GM23248 (cell line): ENCODE results near the gene RSKR.

ENCODE experiments used
- EZH2 ChIP-seq: fragments of 200-600 bp; sonication (generic); IDR thresholded peaks from 2 replicates; pipeline ENCODE4 v1.6.1; 2018; ENCODE audit warnings: antibody characterized with exemption, mild to moderate bottlenecking; ENCODE audit not compliant: insufficient read depth, poor library complexity, severe bottlenecking
- EZH2phosphoT487 ChIP-seq: fragments of 200-600 bp; sonication (generic); IDR thresholded peaks from 2 replicates; pipeline ENCODE4 v1.6.1; 2018; ENCODE audit warnings: antibody characterized with exemption, moderate library complexity, mild to moderate bottlenecking, low read depth; ENCODE audit not compliant: insufficient read depth

DNA sequence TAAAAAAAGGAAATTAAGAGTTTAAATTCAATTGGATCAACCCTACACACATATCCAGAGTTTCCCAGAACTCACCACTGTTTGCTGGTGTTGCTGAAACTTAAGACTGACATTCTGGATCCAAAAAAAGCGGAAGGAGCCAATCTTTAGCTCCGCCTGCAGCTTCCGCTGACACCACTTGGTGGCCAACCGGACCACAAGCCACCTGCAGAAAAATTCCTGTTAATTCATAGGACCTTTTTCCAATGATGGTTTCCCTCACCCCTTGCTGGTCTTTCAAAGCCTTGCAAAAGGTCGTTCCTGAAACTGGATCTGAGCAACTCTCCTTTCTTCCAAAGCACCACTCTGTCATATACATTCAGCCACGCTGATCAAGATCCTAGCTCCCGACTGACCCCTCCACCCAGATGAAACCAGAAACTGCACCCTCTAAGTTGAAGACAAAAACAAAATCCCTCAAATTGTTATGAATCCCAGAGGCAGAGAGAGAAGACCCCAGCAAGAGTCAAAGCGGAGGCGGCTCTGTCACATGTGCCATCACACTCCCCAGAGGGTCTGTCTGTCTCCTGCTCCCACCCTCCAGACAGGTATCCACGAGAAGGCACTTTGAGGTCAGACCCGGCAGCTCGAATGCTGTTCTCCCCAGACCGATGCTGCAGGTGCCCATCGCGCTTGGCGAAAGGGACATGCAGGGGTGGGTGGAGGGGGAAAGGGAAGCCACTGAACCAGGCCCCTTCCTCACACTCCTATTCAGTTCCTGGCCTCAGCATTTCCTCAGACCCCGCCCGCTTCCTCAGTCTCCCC lies 30.2 kb upstream of the RSKR start:
- TF ChIP-seq EZH2phosphoT487, result no peak
- no peak for TF ChIP-seq EZH2
